HUES6 (cell line): ENCODE measurements around the gene H1-8.
"Not testable (repeated sequence)": the region's sequence is repeated elsewhere in the genome, so short reads cannot be mapped to it uniquely, and the experiment has no call there.

ENCODE experiments used
- H3K27ac ChIP-seq: 2 replicates; pipeline ENCODE4 v1.7.0; 2013; ENCODE audit warnings: low read depth, mild to moderate bottlenecking, low read length, inconsistent platforms
- H3K27me3 ChIP-seq: 2 replicates; pipeline ENCODE4 v1.6.1; 2013; ENCODE audit warnings: low read length; ENCODE audit not compliant: control insufficient read depth, insufficient read depth
- H3K36me3 ChIP-seq: 2 replicates; pipeline ENCODE4 v1.6.1; 2013; ENCODE audit warnings: low read length; ENCODE audit not compliant: control insufficient read depth, insufficient read depth
- H3K4me1 ChIP-seq: 2 replicates; pipeline ENCODE4 v1.6.1; 2013; ENCODE audit warnings: low read length; ENCODE audit not compliant: control insufficient read depth, insufficient read depth
- H3K4me3 ChIP-seq: 2 replicates; pipeline ENCODE4 v1.5.1; 2013; ENCODE audit warnings: low read depth, low read length
- H3K9ac ChIP-seq: one replicate; pipeline ENCODE4 v1.6.1; 2013; ENCODE audit warnings: mild to moderate bottlenecking, low read length
- H3K9me3 ChIP-seq: 2 replicates; pipeline ENCODE4 v1.6.1; 2013; ENCODE audit warnings: low read depth, low read length; ENCODE audit not compliant: control insufficient read depth, insufficient read depth

The H1-8 gene

GRCh38 chr3:129503471-129504291, 39.3 kb upstream of the H1-8 start:
- Histone ChIP-seq H3K9ac (no peak overlapping the region), H3K9me3 (no peaks in the 10 kb centered on the region), H3K27ac (no peak overlapping the region), H3K4me1 (peaks cover 12% of the 10 kb centered on the region; the same call in 1 of the 2 replicates), H3K27me3 (no peaks in the 10 kb centered on the region), H3K36me3 (peaks cover 56% of the 10 kb centered on the region), H3K4me3 (no peak overlapping the region)

GRCh38 chr3:129504471-129505100, 38.4 kb upstream of the H1-8 start:
- Histone ChIP-seq H3K36me3 (peaks cover 56% of the 10 kb centered on the region), H3K27me3 (no peaks in the 10 kb centered on the region), H3K4me3 (no peak overlapping the region), H3K4me1 (peaks cover 7% of the 10 kb centered on the region; the same call in 1 of the 2 replicates), H3K9me3 (no peaks in the 10 kb centered on the region), H3K27ac (no peak overlapping the region), H3K9ac (no peak overlapping the region)

- Histone ChIP-seq H3K4me1 (peaks cover 7% of the 10 kb centered on the region; the same call in 1 of the 2 replicates), H3K9me3 (no peaks in the 10 kb centered on the region), H3K9ac (no peak overlapping the region), H3K36me3 (peaks cover 50% of the 10 kb centered on the region), H3K27ac (no peak overlapping the region), H3K4me3 (no peak overlapping the region), H3K27me3 (no peaks in the 10 kb centered on the region)
These were observed 37.6 kb upstream of the H1-8 start for GRCh38 chr3:129505341-129505740.

GRCh38 chr3:129506231-129506742, 36.7 kb upstream of the H1-8 start:
- peaks cover 7% of the 10 kb centered on the region; the same call in 1 of the 2 replicates for H3K4me1 ChIP-seq
- no peaks in the 10 kb centered on the region for H3K9me3 ChIP-seq
- peaks cover 45% of the 10 kb centered on the region for H3K36me3 ChIP-seq
- no peak overlapping the region for H3K9ac ChIP-seq
- H3K4me3 ChIP-seq, result no peak overlapping the region
- no peaks in the 10 kb centered on the region for H3K27me3 ChIP-seq
- H3K27ac ChIP-seq, result no peak overlapping the region

- H3K27ac ChIP-seq, result no peak overlapping the region
- peaks cover 52% of the 10 kb centered on the region for H3K36me3 ChIP-seq
- no peak overlapping the region for H3K4me3 ChIP-seq
- no peaks in the 10 kb centered on the region for H3K9me3 ChIP-seq
- no peaks in the 10 kb centered on the region for H3K27me3 ChIP-seq
- no peak overlapping the region for H3K9ac ChIP-seq
- no peaks in the 10 kb centered on the region for H3K4me1 ChIP-seq
These were observed 35.7 kb upstream of the H1-8 start for GRCh38 chr3:129507181-129507831.

- no peaks in the 10 kb centered on the region for H3K4me1 ChIP-seq
- peaks cover 41% of the 10 kb centered on the region for H3K36me3 ChIP-seq
- H3K4me3 ChIP-seq, result no peak overlapping the region
- no peaks in the 10 kb centered on the region for H3K9me3 ChIP-seq
- H3K27me3 ChIP-seq, result no peaks in the 10 kb centered on the region
- no peak overlapping the region for H3K9ac ChIP-seq
- no peak overlapping the region for H3K27ac ChIP-seq
These were observed 30.4 kb upstream of the H1-8 start for GRCh38 chr3:129512595-129512994.

- no peaks in the 10 kb centered on the region for H3K4me1 ChIP-seq
- no peaks in the 10 kb centered on the region for H3K27me3 ChIP-seq
- no peak overlapping the region for H3K9ac ChIP-seq
- peaks cover 41% of the 10 kb centered on the region for H3K36me3 ChIP-seq
- no peak overlapping the region for H3K4me3 ChIP-seq
- H3K27ac ChIP-seq, result no peak overlapping the region
- H3K9me3 ChIP-seq, result no peaks in the 10 kb centered on the region
These were observed 29.3 kb upstream of the H1-8 start for GRCh38 chr3:129513705-129514104.

GRCh38 chr3:129514110-129514509, 28.9 kb upstream of the H1-8 start:
- H3K27ac ChIP-seq, result no peak overlapping the region
- H3K4me3 ChIP-seq, result no peak overlapping the region
- no peak overlapping the region for H3K9ac ChIP-seq
- no peaks in the 10 kb centered on the region for H3K9me3 ChIP-seq
- H3K36me3 ChIP-seq, result peaks cover 41% of the 10 kb centered on the region
- H3K27me3 ChIP-seq, result no peaks in the 10 kb centered on the region
- H3K4me1 ChIP-seq, result no peaks in the 10 kb centered on the region

- peaks cover 41% of the 10 kb centered on the region for H3K36me3 ChIP-seq
- no peaks in the 10 kb centered on the region for H3K4me1 ChIP-seq
- no peaks in the 10 kb centered on the region for H3K27me3 ChIP-seq
- H3K27ac ChIP-seq, result no peak overlapping the region
- no peaks in the 10 kb centered on the region for H3K9me3 ChIP-seq
- H3K9ac ChIP-seq, result no peak overlapping the region
- H3K4me3 ChIP-seq, result no peak overlapping the region
These were observed 28.4 kb upstream of the H1-8 start for GRCh38 chr3:129514563-129514962.

- H3K27me3 ChIP-seq, H3K9ac ChIP-seq, H3K4me1 ChIP-seq, H3K9me3 ChIP-seq, H3K27ac ChIP-seq, H3K4me3 ChIP-seq: not testable (repeated sequence)
- peaks cover 43% of the 10 kb centered on the region for H3K36me3 ChIP-seq
These were observed 27.7 kb upstream of the H1-8 start for GRCh38 chr3:129515108-129515820.
